Esophagus squamous epithelium (tissue), 5 donors: ENCODE measurements around the gene AMIGO2. TPM values are rescaled to one million over a fixed set of nuclear protein-coding genes. Genes with fewer than 3 reads are reported as not detected.

Experiments
- DNase-seq: peaks from one replicate; lab custom pipeline; 2025; lab: John Stamatoyannopoulos, UW
- H3K27ac ChIP-seq, 4 donors: fragments of 200-600 bp; sonication (generic); one replicate each; pipeline ENCODE4 v1.5.1; 2016 to 2019; ENCODE audit warnings: mild to moderate bottlenecking in 1 of 4
- H3K27me3 ChIP-seq, 4 donors: fragments of 200-600 bp; sonication (generic); 1 replicate in 3 of 4; 2 replicates in 1 of 4; pipeline versions ENCODE4 v1.5.1 to v1.6.0; 2017 to 2021; ENCODE audit warnings: antibody characterized with exemption in 1 of 4
- H3K36me3 ChIP-seq, 3 donors: fragments of 200-600 bp; sonication (generic); one replicate each; pipeline ENCODE4 v1.5.1; 2016 to 2019
- H3K4me1 ChIP-seq, 3 donors: fragments of 200-600 bp; sonication (generic); one replicate each; pipeline ENCODE4 v1.5.1; 2017 to 2019
- H3K4me3 ChIP-seq, 4 donors: fragments of 200-600 bp; sonication (generic); 1 replicate in 3 of 4; 2 replicates in 1 of 4; pipeline ENCODE4 v1.5.1; 2016 to 2019; ENCODE audit warnings: mild to moderate bottlenecking in 2 of 4, moderate library complexity in 1 of 4
- H3K9me3 ChIP-seq, 3 donors: fragments of 200-600 bp; sonication (generic); one replicate each; pipeline ENCODE4 v1.5.1; 2016 to 2019
- CTCF ChIP-seq, 6 experiments: fragments of 450-650 bp in 4 of 6; fragments of 200-600 bp in 2 of 6; sonication (generic) in 2 of 6; IDR thresholded peaks; one replicate each; pipeline ENCODE4 v1.5.1; 2016 to 2019; ENCODE audit warnings: antibody characterized with exemption in 6 of 6, mild to moderate bottlenecking in 4 of 6, moderate library complexity in 4 of 6
- POLR2A ChIP-seq, 4 donors: fragments of 450-650 bp; IDR thresholded peaks; one replicate each; pipeline ENCODE4 v1.6.1; 2017; ENCODE audit warnings: antibody characterized with exemption in 4 of 4, mild to moderate bottlenecking in 4 of 4, moderate library complexity in 3 of 4
- WGBS, 2 donors: methylation state at CpG; one replicate each; pipeline ENCODE4 v1.1.5; 2018; 5-methylcytosine and 5-hydroxymethylcytosine counted together
- intact Hi-C: fragments of 100-400 bp; cut with DNase I; formaldehyde crosslinking; loops from one replicate; pipeline ENCODE4 v1.15.0; 2022
- total RNA-seq, 4 donors: library from RNA; depleted of rRNA; stranded (reverse); fragments of >200 nt; gene quantifications; one replicate each; pipeline ENCODE4 v1.1.0, GENCODE V29; 2016
- donor health status: DM: yes; HTN: yes; CAD: no.

AMIGO2 gene
- total RNA-seq, 4 donors from 2014 or later, result 1.6 to 4.8 (median 2.9) TPM

- peaks cover 13 to 55% (median 24%) of the 10 kb centered on the region in 3 donors for H3K4me1 ChIP-seq
- no peaks in the 10 kb centered on the region for H3K9me3 ChIP-seq
- 23 to 41% methylated on average over 7 of the region's 7 CpGs for WGBS, 2 donors
- intact Hi-C loops, result no loop called here
- H3K36me3 ChIP-seq, result no peaks in the 10 kb centered on the region
- peak overlapping the region; percentile 58 to 75 (median 62) for H3K27ac ChIP-seq
- no peaks in the 10 kb centered on the region for H3K27me3 ChIP-seq
- no peak for DNase-seq
- H3K4me3 ChIP-seq, result no peak overlapping the region
- TF ChIP-seq CTCF (IDR thresholded peaks at IDR 0.05) (no peak), POLR2A (IDR thresholded peaks at IDR 0.05) (no peak)
These were observed 8.5 kb upstream of the AMIGO2 start for GRCh38 chr12:47088021-47088944.

DNA sequence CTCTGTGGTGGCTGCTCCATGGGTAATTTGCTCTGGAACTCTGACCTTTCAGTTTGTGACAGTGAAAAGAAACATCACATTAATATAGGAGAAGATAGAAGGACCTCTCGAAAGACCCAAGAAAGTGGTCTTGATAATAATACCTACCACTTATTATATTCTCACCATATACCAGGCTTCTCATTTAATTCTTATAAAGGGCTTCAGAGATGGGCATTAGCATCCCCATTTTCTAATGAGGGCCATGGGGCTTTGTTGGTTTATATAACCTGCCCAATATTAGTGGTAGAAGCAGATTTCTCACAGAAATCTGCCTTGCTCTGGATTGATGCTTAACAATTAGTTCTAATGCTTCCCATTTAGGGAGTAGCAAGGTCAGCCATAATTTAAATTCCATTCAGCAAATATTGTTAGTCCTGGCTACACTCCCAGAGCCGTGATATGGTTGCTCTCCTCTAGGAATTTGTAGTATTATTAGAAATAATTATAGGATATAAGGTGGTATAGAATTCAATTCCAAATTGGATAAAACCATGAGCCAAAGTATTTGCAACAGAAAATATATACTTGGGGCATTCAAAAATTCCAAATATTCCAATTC lies 7.4 kb upstream of the AMIGO2 start:
- no peak for DNase-seq
- no peaks in the 10 kb centered on the region for H3K27me3 ChIP-seq
- H3K4me3 ChIP-seq, result no peak overlapping the region
- 50 to 56% methylated on average over 2 of the region's 2 CpGs for WGBS, 2 donors
- TF ChIP-seq CTCF (IDR thresholded peaks at IDR 0.05) (no peak), POLR2A (IDR thresholded peaks at IDR 0.05) (no peak)
- H3K36me3 ChIP-seq, result no peaks in the 10 kb centered on the region
- H3K27ac ChIP-seq, result peak overlapping the region in 2 of 4 donors; percentile 22 to 58
- peaks cover 13 to 66% (median 27%) of the 10 kb centered on the region in 3 donors for H3K4me1 ChIP-seq
- intact Hi-C loops, result no loop called here
- no peaks in the 10 kb centered on the region for H3K9me3 ChIP-seq

- Histone ChIP-seq H3K27me3 (no peaks in the 10 kb centered on the region), H3K27ac (peak overlapping the region in 2 of 4 donors; percentile 37 to 58), H3K9me3 (no peaks in the 10 kb centered on the region), H3K36me3 (no peaks in the 10 kb centered on the region), H3K4me1 (peaks cover 13 to 77% (median 31%) of the 10 kb centered on the region in 3 donors), H3K4me3 (no peak overlapping the region)
- WGBS, 2 donors, result 15 to 26% methylated on average over 6 of the region's 6 CpGs
- DNase-seq, result no peak
- TF ChIP-seq POLR2A (IDR thresholded peaks at IDR 0.05) (no peak), CTCF (IDR thresholded peaks at IDR 0.05) (no peak)
- intact Hi-C loops, result no loop called here
These were observed 6.1 kb upstream of the AMIGO2 start for GRCh38 chr12:47085815-47086252.

- no peaks in the 10 kb centered on the region for H3K36me3 ChIP-seq
- no peak for TF ChIP-seq CTCF (IDR thresholded peaks at IDR 0.05)
- no peak for TF ChIP-seq POLR2A (IDR thresholded peaks at IDR 0.05)
- H3K9me3 ChIP-seq, result no peaks in the 10 kb centered on the region
- intact Hi-C loops, result no loop called here
- no peak for DNase-seq
- H3K4me1 ChIP-seq, result peaks cover 13 to 89% (median 31%) of the 10 kb centered on the region in 3 donors
- H3K4me3 ChIP-seq, result no peak overlapping the region
- 65 to 83% methylated on average over 1 of the region's 1 CpG for WGBS, 2 donors
- peak overlapping the region in 1 of 4 donors; percentile 58 for H3K27ac ChIP-seq
- no peaks in the 10 kb centered on the region for H3K27me3 ChIP-seq
These were observed 4.4 kb upstream of the AMIGO2 start for GRCh38 chr12:47084172-47084571.
